Stimulated activated CD8-positive, alpha-beta memory T cell treated with anti-CD3 and anti-CD28 coated beads, Interleukin-4, amount 100 ng/mL, for 1 hour (primary cell): ENCODE results near the gene WDCP.
"Not testable (repeated sequence)": the region's sequence is repeated elsewhere in the genome, so short reads cannot be mapped to it uniquely, and the experiment has no call there.

ENCODE experiments used
- DNase-seq, 2 donors: peaks; one replicate each; pipeline ENCODE4 v3.0.0-alpha.2; 2020; ENCODE audit warnings: low read depth in 2 of 2, low spot score in 1 of 2

WDCP gene

DNA sequence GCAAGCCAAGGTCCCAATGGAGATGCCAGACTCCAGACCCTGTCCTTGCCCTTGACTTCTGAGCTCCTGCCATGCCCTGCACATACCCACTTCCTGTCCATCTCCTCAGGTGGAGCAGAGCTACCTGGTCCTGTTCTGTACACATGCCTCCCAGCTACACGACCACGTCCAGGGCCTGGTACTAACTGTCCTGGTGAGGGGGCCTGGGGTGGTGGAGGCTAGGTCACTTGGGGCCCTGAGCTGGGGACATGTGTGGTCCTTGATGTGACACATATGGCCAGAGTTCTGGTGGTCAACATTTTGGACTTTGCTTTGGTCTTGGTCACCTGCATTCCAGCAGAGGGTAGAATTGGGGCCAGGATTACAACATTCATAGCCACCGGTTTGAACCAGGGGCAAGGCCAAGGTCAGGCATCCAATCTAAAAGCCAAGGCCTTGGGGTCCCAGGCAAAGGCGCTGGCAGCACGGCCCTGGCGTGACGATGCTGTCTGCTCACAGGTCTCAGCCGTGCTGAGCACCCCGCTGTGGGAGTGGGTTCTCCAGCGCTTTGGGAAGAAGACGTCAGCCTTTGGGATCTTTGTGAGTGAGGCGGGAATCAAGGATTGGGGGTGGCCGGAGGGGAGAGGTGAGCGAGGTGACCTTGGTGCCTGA is 24.7 kb downstream of the WDCP start:
- DNase-seq, result no peak

- no peak for DNase-seq
These were observed 25.8 kb downstream of the WDCP start for GRCh38 chr2:24021122-24021998.

- DNase-seq, result no peak
These were observed 26.9 kb downstream of the WDCP start for GRCh38 chr2:24020244-24020643.

GRCh38 chr2:24019729-24020128 is 27.5 kb downstream of the WDCP start:
- DNase-seq, result no peak

- no peak for DNase-seq
These were observed 28.9 kb downstream of the WDCP start for GRCh38 chr2:24018241-24018640.

DNA sequence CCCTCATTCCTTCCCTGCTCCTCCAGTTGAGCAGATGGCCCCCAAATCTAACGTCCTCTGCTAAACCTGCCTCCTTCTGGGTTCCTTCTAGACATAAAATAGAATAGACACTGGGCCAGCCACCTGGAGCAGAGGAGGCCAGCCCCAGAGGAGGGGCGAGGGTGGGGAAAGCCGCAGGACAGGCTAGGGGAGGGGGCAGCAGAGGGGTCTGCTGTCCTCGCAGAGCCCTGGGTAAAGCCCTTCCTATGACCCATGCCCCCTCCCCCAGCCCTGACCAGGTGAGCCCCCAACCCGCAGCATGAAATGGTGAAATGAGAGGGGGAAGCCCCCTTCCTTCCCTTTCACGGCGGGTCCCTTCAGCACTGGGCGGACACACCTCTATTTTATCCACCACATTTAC is 29.5 kb downstream of the WDCP start:
- no peak for DNase-seq

- no peak for DNase-seq
These were observed 30.1 kb downstream of the WDCP start for GRCh38 chr2:24016853-24017703.

GRCh38 chr2:24016376-24016761 is 30.8 kb downstream of the WDCP start:
- DNase-seq, result no peak

GRCh38 chr2:24015562-24016375 is 31.4 kb downstream of the WDCP start:
- no peak for DNase-seq

- DNase-seq, result not testable (repeated sequence)
These were observed 32.3 kb downstream of the WDCP start for GRCh38 chr2:24014902-24015301.

DNA sequence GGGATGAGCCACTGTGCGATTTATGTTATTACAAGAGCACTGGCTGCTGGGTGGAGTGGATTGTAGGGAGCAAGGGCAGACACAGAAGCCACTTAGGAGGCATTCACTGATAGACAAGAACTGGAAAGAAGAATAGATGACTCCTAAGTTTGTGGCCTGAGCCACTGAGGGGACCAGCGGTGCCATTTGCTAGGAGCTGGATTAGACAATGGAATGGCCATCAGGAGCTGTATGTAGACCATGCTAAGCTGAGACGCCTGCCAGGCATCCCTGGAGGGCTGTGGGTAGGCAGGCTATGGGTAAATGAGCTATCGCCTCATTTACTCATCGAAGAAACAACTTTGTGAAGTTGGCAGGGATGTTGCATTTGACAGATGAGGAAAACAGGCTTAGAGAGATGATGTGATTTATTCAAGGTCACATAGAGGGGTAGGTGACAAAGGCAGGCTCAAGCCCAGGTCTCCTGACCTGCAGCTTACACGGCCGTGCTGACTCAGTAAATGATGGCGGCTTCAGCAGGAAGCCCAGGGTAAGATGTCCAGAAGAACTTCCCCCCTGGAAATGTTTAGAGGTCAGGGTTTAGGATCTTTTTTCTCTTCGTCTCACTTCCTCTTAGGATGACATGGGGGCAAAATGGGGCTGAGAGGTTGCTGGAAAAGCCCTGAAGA is 34.5 kb downstream of the WDCP start:
- no peak for DNase-seq

GRCh38 chr2:24011250-24012104 is 35.7 kb downstream of the WDCP start:
- no peak for DNase-seq

- DNase-seq, result no peak
These were observed 36.5 kb downstream of the WDCP start for GRCh38 chr2:24010477-24011249.

DNA sequence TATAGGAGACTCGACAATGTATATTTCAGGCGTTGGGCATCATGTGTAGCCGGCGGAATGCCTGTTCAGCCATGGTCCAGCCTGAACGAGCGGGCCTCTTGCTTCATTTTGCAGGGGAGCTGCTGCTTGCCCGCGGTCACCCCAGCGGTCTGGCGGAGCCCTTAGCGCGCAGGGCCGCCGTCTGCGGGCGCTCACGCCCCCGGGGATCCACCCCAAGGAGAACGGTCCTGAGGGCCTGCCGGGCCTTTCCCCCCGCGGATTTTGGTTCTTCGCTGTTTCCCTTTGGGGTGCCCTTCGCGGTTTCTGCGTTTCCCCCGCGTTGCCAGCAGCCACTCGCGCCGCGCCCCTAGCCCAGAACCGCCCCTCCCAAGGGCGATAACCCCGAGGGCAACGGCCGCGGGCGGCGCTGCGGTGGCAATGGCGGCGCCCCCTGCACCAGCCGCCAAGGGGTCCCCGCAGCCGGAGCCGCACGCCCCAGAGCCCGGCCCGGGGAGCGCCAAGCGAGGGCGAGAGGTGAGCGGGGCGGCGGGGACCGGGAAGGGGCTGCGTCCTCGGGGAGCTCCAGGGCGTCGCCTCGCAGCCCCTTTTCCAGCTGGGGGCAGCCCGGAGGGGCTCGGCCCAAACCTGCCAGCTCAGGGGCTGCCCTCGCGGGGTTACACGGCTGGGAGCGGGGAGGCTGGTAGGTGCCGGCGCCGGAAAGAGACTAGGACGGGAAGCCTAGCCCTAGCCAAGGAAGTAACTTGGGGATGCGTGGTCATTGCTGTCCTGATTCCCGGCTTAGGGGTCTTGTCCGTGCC is 37.3 kb downstream of the WDCP start, which contains the start of gene MFSD2B:
TSS of gene MFSD2B (plus strand) at position 406 of the 797 bp plus-strand sequence. CDS start at position 418, 12 bp downstream.
- no peak for DNase-seq

DNA sequence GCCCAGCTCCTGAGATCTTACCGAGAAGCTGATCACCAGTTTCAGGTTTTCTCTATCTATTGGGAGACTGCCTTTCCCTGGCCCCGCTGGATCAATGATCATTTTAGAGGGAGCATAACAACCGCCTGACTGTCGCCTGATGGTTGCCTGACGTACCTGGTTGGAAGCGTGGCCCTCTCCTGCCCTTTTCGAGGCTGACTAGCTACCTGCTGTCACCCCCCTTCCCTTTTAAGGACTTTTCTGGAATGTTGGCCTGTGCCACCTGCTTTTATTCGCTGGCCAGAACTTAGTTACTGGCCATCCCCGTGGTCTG is 37.9 kb downstream of the WDCP start:
- DNase-seq, result no peak

DNA sequence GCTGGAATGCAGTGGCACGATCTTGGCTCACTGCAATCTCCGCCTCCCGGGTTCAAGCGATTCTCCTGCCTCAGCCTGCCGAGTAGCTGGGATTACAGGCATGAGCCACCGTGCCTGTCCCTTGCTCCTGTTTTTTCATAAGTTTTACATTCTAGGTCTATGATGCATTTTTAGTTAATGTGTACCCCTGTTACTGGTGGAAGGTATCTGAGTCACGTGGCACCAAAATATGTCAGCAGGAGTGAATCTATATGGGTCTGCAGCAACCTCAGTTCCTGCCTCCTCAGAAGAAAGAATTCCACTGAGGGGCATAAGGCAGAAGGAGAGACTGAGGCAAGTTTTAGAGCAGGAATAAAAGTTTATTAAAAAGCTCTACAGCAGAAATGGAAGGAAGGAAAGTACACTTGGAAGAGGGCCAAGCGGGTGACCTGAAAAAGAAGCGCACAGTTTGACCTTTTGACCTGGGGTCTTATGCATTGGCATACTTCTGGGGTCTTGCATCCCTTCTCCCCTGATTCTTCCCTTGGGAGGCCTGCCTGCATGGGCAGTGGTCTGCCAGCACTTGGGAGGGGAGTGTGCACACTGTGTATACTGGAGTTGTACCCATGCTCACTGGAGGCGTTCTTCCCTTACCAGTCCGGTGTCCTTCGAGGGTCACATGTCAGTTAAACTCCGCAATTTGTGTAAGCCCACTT is 38.4 kb downstream of the WDCP start:
- DNase-seq, result no peak

- DNase-seq, result no peak
These were observed 39.5 kb downstream of the WDCP start for GRCh38 chr2:24007693-24008092.
